DND-41 (cell line): Measurements from ENCODE around the gene SKAP1.

ENCODE experiments used
- ATAC-seq: fragments of 200-7000 bp; cut with Tn5 transposase; 3 replicates; pipeline ENCODE4 v1.9.1; 2021; ENCODE audit warnings: low read depth; ENCODE audit not compliant: insufficient read depth
- DNase-seq: peaks from one replicate; pipeline ENCODE4 v3.0.0-alpha.2; 2020
- H2AFZ ChIP-seq: 2 replicates; pipeline ENCODE4 v1.6.0; 2012; ENCODE audit warnings: low read depth, low read length
- H3K27ac ChIP-seq: 2 replicates; pipeline ENCODE4 v1.5.1; 2012; ENCODE audit warnings: low read length, inconsistent platforms
- H3K27me3 ChIP-seq: fragments of 200-600 bp; sonication (generic); 2 replicates; pipeline ENCODE4 v1.6.0; 2012; ENCODE audit warnings: low read length, mild to moderate bottlenecking, inconsistent platforms; ENCODE audit not compliant: insufficient read depth, poor library complexity
- H3K36me3 ChIP-seq: 2 replicates; pipeline ENCODE4 v1.5.1; 2012; ENCODE audit warnings: low read length, inconsistent platforms; ENCODE audit not compliant: insufficient read depth
- H3K4me1 ChIP-seq: 2 replicates; pipeline ENCODE4 v1.5.1; 2012; ENCODE audit warnings: mild to moderate bottlenecking, low read length; ENCODE audit not compliant: insufficient read depth
- H3K4me2 ChIP-seq: 2 replicates; pipeline ENCODE4 v1.6.0; 2012; ENCODE audit warnings: mild to moderate bottlenecking, moderate library complexity, low read length, inconsistent platforms; ENCODE audit not compliant: insufficient read depth
- H3K4me3 ChIP-seq, 2 experiments: fragments of 200-600 bp in 1 of 2; shearing (Covaris generic) in 1 of 2; 2 replicates each; pipeline ENCODE4 v1.5.1; 2012 to 2016; ENCODE audit warnings: inconsistent platforms in 2 of 2, low read length in 2 of 2, mild to moderate bottlenecking in 2 of 2, low read depth in 1 of 2, moderate library complexity in 1 of 2
- H3K79me2 ChIP-seq: 2 replicates; pipeline ENCODE4 v1.6.0; 2012; ENCODE audit warnings: low read length, inconsistent platforms; ENCODE audit not compliant: insufficient read depth
- H3K9ac ChIP-seq: 2 replicates; pipeline ENCODE4 v1.6.0; 2012; ENCODE audit warnings: low read depth, mild to moderate bottlenecking, inconsistent platforms, low read length, moderate library complexity
- H3K9me3 ChIP-seq: 2 replicates; pipeline ENCODE4 v1.5.1; 2012; ENCODE audit warnings: low read length, moderate library complexity, mild to moderate bottlenecking, inconsistent platforms; ENCODE audit not compliant: insufficient read depth, severe bottlenecking
- H4K20me1 ChIP-seq: 2 replicates; pipeline ENCODE4 v1.6.0; 2012; ENCODE audit warnings: low read length; ENCODE audit not compliant: insufficient read depth
- EZH2 ChIP-seq: IDR thresholded peaks from 3 replicates; pipeline ENCODE4 v1.6.1; 2012; ENCODE audit warnings: borderline replicate concordance, low read depth, mild to moderate bottlenecking, moderate library complexity, low read length, inconsistent platforms; ENCODE audit not compliant: severe bottlenecking
- TF ChIP-seq, protein P1 (sequence below): IDR thresholded peaks from 2 replicates; pipeline ENCODE4 v1.5.1; 2012; ENCODE audit warnings: borderline replicate concordance, low read length, moderate library complexity, mild to moderate bottlenecking; ENCODE audit not compliant: poor library complexity, severe bottlenecking; ENCODE audit errors: extremely low read depth

Gene SKAP1

DNA sequence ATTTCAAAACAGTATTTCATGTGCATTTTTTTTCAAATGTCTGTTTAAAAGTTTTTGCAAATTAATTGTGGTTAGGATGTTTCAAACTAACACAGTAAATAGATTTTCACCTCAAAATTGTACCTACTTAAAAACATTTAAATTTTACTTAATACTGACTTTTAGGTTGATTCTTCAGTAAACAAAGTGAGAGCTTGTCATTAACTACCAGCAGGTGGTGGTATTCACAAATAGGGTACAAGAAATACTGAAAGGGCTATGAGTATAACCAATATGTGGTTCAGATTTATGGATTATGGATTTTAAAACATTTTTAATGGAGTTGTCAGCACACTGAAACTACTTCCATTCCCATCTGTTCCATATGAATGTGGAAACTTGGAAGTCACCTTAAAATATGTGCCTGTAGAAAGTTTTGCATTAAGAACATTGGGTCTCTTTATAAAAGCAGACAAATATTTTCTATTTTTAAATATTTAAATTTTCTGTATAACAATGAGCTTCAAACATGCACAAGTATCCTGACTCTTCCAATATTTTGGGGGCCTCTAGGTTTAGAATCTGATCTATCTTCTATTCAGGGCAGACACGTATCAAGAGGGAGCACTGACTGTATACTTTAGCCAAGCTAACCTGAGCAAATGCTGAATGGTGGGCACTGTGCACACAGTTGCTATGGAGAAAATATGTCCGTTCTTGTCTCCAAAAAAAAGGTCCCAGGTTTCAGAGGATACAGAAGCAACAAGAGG, 166.9 kb downstream of the SKAP1 start:
- no peaks in the 10 kb centered on the region for H3K9me3 ChIP-seq
- H3K4me3 ChIP-seq: no peak overlapping the region
- DNase-seq (no peak), ATAC-seq (no peak)
- H3K27ac ChIP-seq: no peak overlapping the region
- H2AFZ ChIP-seq: no peak overlapping the region
- no peaks in the 10 kb centered on the region for H3K79me2 ChIP-seq
- peaks cover 32% of the 10 kb centered on the region for H3K27me3 ChIP-seq
- H3K9ac ChIP-seq: no peak overlapping the region
- no peaks in the 10 kb centered on the region for H4K20me1 ChIP-seq
- H3K4me1 ChIP-seq: no peaks in the 10 kb centered on the region
- TF ChIP-seq EZH2: no peak
- TF ChIP-seq, protein P1, sequence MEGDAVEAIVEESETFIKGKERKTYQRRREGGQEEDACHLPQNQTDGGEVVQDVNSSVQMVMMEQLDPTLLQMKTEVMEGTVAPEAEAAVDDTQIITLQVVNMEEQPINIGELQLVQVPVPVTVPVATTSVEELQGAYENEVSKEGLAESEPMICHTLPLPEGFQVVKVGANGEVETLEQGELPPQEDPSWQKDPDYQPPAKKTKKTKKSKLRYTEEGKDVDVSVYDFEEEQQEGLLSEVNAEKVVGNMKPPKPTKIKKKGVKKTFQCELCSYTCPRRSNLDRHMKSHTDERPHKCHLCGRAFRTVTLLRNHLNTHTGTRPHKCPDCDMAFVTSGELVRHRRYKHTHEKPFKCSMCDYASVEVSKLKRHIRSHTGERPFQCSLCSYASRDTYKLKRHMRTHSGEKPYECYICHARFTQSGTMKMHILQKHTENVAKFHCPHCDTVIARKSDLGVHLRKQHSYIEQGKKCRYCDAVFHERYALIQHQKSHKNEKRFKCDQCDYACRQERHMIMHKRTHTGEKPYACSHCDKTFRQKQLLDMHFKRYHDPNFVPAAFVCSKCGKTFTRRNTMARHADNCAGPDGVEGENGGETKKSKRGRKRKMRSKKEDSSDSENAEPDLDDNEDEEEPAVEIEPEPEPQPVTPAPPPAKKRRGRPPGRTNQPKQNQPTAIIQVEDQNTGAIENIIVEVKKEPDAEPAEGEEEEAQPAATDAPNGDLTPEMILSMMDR: peak; percentile 53
- no peak overlapping the region for H3K4me2 ChIP-seq
- no peaks in the 10 kb centered on the region for H3K36me3 ChIP-seq

GRCh38 chr17:48261297-48261880, 168.6 kb downstream of the SKAP1 start:
- H3K9me3 ChIP-seq: no peaks in the 10 kb centered on the region
- no peak overlapping the region for H3K27ac ChIP-seq
- H3K4me3 ChIP-seq: no peak overlapping the region
- H3K79me2 ChIP-seq: no peaks in the 10 kb centered on the region
- no peak overlapping the region for H3K4me2 ChIP-seq
- H3K36me3 ChIP-seq: no peaks in the 10 kb centered on the region
- no peak for DNase-seq
- peaks cover 35% of the 10 kb centered on the region for H3K27me3 ChIP-seq
- ATAC-seq: no peak
- no peaks in the 10 kb centered on the region for H3K4me1 ChIP-seq
- H4K20me1 ChIP-seq: no peaks in the 10 kb centered on the region
- H3K9ac ChIP-seq: no peak overlapping the region
- no peak for TF ChIP-seq EZH2
- TF ChIP-seq, protein P1: peak; percentile 58
- H2AFZ ChIP-seq: no peak overlapping the region

- Histone ChIP-seq H2AFZ (no peak overlapping the region), H3K27me3 (peaks cover 46% of the 10 kb centered on the region), H3K9me3 (no peaks in the 10 kb centered on the region), H4K20me1 (no peaks in the 10 kb centered on the region), H3K4me1 (no peaks in the 10 kb centered on the region), H3K4me3 (no peak overlapping the region), H3K36me3 (no peaks in the 10 kb centered on the region), H3K79me2 (no peaks in the 10 kb centered on the region), H3K27ac (no peak overlapping the region), H3K4me2 (no peak overlapping the region), H3K9ac (no peak overlapping the region)
- ATAC-seq: no peak
- DNase-seq: no peak
- no peak for TF ChIP-seq EZH2
- TF ChIP-seq, protein P1: peak; percentile 59
Measured at GRCh38 chr17:48259694-48260291, 170.2 kb downstream of the SKAP1 start.
